ENCODE data around the gene DACT3. TPM values are rescaled to one million over a fixed set of nuclear protein-coding genes. Genes with fewer than 3 reads are reported as not detected.
A peak's percentile ranks its signal among the peaks of the same experiment; 100 is the strongest.

Gene DACT3
- total RNA-seq, 1 experiment from 2014 or later: 0.84 TPM

- no peak for DNase-seq (ENCODE audit: low spot score)
Measured at GRCh38 chr19:46611776-46612175, 49.2 kb downstream of the DACT3 start.

DNA sequence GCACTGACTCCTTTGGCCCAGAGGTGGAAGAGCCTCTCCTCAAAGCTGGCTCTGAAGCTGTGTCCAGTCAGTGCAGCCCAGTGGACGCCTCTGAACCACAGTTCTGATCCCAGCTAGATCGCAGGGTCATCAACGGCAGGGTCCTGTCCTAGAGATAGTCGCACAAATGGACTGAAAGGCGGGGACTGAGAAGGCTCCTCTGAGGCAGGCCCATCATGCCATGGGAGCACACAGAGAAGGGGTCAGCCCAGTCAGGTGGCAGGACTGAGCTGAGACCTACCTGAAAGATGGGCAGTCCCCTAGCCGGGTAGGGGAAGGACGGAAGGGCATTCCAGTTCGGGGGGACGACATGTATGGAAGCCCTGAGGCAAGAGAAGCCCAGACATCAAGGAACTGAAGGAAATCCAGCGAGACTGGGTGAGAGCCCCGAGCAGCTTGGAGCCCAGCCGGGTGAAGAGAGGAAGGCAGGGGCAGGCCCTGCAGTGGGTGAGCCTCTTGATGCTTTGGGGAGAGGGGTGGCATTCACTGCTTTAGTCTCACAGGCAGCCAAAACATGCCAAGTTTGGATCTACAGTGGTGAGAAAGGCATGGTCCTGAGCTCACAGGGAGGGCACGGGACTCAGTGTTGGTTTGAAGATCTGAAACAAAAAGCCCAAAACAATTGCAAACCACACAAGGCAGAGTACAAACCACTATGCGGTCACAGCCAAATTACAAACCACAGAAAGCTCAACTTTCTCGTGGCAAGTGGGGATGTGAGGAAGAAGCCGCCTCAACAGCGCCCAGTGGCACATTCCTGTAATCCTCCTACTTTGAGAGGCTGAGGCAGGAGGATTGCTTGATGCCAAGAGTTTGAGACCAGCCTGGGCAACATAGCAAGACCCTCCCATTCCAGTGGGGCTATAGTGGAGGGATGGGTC lies 49.9 kb downstream of the DACT3 start:
- DNase-seq (ENCODE audit: low spot score): no peak

- DNase-seq (ENCODE audit: low spot score): no peak
Measured at GRCh38 chr19:46610413-46610775, 50.6 kb downstream of the DACT3 start.

DNA sequence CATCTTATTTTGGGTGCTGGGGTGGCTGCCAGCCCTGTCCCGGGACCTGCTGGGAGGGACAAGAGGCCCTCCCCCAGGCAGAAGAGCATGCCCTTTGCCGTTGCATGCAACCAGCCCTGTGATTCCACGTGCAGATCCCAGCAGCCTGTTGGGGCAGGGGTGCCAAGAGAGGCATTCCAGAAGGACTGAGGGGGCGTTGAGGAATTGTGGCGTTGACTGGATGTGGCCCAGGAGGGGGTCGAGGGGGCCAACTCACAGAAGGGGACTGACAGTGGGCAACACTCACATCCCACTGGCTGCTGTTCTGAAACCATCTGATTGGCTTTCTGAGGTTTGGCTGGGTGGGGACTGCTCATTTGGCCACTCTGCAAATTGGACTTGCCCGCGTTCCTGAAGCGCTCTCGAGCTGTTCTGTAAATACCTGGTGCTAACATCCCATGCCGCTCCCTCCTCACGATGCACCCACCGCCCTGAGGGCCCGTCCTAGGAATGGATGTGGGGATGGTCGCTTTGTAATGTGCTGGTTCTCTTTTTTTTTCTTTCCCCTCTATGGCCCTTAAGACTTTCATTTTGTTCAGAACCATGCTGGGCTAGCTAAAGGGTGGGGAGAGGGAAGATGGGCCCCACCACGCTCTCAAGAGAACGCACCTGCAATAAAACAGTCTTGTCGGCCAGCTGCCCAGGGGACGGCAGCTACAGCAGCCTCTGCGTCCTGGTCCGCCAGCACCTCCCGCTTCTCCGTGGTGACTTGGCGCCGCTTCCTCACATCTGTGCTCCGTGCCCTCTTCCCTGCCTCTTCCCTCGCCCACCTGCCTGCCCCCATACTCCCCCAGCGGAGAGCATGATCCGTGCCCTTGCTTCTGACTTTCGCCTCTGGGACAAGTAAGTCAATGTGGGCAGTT lies 51.2 kb downstream of the DACT3 start:
- no peak for DNase-seq (ENCODE audit: low spot score)

DNA sequence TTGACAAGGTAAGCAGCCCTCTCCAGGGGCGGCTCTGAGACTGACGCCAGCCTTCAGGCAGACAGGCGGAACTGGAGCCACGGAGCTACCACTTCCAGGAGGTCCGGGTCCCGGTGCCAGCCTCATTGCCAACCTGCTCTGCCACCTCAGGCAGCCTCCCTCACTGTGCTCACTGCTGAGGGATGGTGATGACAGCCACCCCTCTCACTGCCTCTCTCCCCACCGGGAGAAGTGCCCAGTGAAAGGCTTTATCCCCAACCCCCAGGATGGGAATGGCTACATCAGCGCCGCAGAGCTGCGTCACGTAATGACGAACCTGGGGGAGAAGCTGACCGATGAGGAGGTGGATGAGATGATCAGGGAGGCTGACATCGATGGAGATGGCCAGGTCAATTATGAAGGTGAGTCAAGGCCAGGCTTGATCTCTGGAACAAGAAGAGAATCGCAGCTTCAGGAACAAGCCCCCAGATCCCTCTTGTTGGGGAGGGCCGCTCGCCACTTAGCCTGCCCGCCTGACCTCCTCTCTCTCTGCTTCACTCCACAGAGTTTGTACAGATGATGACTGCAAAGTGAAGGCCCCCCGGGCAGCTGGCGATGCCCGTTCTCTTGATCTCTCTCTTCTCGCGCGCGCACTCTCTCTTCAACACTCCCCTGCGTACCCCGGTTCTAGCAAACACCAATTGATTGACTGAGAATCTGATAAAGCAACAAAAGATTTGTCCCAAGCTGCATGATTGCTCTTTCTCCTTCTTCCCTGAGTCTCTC lies 52.2 kb downstream of the DACT3 start:
- no peak for DNase-seq (ENCODE audit: low spot score)

DNA sequence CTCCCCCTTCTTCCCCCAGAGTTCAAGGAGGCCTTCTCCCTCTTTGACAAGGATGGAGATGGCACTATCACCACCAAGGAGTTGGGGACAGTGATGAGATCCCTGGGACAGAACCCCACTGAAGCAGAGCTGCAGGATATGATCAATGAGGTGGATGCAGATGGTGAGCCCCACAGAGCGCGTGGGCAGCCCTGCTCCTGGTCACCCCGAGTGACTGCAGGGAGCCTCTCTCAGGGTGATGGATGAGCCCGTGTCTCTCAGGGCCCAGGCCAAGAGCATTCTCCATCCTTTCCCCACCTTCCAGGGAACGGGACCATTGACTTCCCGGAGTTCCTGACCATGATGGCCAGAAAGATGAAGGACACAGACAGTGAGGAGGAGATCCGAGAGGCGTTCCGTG lies 52.8 kb downstream of the DACT3 start:
- DNase-seq (ENCODE audit: low spot score): no peak

GRCh38 chr19:46607448-46607841 lies 53.5 kb downstream of the DACT3 start:
- DNase-seq (ENCODE audit: low spot score): no peak

DNA sequence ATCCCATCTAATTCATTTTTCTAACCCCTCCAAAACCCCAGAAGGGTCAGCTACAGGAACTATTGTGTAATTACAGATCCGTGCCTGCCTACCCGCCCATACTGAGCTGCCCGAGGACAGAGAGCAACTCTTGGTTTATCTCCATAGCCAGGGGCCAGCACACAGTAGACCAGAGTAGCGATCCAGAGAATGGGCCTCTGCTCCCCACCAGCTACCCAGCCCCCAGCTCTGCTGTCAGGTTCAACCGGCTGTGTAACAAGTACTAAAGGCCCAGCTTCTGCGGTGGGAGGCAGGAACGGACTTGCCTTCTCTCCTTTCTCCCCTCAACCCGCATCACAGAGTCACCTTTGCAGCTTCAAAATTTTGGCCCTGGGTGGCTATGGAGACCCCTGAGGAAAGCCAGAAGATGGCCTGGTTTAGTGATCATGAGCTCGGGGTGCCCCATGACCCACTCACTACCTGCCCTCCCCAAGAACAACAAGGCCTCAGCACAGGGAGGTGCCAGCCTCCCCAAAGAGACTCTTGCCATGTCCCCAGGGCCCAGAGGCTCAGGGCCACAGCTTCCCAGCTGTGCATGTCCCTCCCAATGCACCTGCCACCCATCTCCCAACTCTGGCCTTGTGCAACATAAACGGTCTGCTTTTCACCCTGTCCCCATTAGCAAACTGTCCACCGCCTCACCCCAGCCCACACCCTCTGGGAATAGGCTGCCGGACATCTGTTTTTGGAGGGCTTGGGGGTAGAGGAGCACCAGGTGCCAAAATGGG lies 54.1 kb downstream of the DACT3 start:
- DNase-seq (ENCODE audit: low spot score): no peak

- DNase-seq (ENCODE audit: low spot score): no peak
Measured at GRCh38 chr19:46606019-46606418, 55.0 kb downstream of the DACT3 start.

DNA sequence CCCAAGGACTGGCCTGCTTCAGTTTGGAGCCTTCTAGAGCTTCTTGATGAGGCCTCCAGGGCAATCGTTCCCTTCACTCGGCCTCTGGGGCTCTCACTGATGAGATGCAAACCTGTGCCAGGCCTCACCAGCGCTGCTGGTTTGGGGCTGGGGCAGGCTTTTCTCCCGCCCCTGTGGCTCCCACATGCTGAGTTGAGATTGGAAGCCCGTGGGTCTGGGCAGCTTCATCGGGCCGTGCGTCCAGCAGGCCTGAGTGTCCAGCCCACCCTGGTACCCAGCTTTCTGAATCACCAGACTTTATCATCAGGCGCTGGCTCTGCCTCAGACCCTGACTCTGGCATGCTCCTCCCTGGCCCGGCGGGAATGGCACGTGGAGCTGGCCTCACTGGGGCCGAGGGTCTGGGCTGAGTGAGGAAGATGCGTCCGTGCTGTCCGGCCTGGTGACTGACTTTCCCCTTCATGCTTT lies 55.6 kb downstream of the DACT3 start:
- DNase-seq (ENCODE audit: low spot score): no peak

- no peak for DNase-seq (ENCODE audit: low spot score)
Measured at GRCh38 chr19:46604781-46605355, 56.1 kb downstream of the DACT3 start.

DNA sequence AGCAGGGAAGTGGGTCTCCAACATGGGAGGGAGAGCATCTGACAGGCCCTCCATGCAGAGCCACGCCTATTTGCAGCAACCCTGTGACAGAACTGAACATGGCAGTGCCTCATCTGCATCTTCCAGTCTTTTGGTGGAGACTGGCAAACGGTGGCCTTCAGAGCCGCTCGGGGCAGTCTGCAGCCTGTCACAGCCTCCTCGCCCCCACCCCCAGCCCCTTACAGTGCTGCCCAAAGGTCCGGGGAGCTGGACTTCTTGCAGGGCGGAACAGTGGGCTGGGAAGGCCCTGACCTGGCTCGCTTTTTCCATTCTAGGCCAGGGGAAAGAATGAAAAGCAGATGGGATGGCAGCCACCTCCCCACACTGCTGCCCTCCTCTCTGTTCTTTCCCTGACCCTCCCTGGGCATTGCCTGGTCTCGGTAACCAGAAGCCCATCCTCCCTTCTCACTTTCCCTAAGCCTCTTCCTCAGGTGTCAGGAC lies 57.2 kb downstream of the DACT3 start:
- no peak for DNase-seq (ENCODE audit: low spot score)

DNA sequence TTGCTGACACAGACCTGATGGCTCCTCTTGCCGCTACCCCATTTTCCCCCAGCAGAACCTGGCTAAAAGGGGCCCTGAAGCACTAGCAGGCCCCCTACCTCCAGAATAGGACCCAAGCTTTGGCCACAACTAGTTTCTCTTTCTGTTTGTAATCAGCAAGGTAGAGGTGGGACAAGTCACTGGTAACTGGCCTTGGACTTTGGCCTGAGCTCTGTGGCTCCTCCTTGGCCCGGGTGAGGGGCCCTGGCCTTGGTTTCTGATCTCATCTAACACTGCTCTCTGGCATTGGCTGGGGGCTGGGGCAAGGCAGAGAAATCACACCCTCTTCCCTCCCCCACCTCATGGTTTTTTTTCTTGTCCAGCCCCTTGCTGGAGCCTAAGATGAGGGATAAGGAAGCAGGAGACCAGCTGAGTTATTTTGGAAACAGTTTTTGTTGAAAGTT lies 57.8 kb downstream of the DACT3 start:
- DNase-seq (ENCODE audit: low spot score): no peak

- DNase-seq (ENCODE audit: low spot score): no peak
Measured at GRCh38 chr19:46602392-46603194, 58.4 kb downstream of the DACT3 start.

- DNase-seq (ENCODE audit: low spot score): no peak
Measured at GRCh38 chr19:46601318-46602224, 59.4 kb downstream of the DACT3 start, which contains the start of gene CALM3. Gene CALM3 (plus strand): TSS chr19:46601330. CDS start chr19:46601435, 105 bp downstream.

DNA sequence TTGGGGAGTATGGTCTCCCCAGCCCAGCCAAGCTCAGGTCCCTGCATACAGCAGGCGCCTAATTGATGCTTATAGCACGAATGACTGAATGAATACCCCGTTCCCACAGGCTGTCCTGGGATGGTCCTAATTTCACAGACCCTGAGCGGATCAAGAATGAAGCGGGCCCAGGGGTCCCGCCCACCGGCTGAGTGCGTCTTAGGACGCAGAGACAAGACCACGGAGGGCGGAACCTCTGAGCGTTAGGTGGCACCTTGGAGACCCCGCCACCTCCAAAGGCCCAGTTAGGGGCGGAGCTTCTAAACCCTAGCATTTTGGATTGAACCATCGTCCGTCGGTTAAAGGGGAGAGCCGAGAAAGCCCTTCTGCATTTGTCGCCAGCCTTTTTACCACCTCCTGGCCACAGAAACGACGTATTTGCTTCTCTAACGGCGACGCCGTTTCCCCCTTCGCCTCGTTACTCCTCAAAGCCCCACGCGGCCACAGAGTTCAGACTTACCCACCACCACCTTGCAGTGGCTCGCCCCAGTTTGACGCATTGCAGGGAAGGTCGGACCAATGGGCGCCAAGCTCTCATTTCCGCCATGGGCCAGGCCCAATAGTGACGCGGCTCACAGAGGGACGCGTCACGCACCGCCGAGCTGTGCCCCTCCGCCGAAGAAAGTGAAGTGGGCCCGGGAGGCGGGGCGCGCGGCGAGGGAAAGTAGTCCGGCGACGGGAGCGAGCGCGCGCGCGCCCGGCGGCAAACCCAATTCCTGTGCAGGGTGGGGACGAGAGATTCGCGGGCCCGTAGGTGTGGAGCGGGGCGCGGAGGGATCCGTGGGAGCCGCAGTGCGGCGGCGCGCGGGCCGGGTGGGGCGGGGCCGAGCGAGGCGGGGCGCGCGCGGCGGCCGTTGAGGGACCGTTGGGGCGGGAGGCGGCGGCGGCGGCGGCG lies 60.3 kb downstream of the DACT3 start:
- DNase-seq (ENCODE audit: low spot score): peak; percentile 78

- no peak for DNase-seq (ENCODE audit: low spot score)
Measured at GRCh38 chr19:46599716-46600373, 61.1 kb downstream of the DACT3 start.
